Hematopoietic multipotent progenitor cell treated with erythropoietin and hydrocortisone succinate and interleukin-3 and kit ligand, for 4 days (in vitro differentiated cells): Measurements from ENCODE around the gene HNMT.

Experiments used
- DNase-seq: peaks from one replicate; pipeline ENCODE4 v3.0.0-alpha.2; 2015

The HNMT gene

GRCh38 chr2:138061961-138062360 lies 97.7 kb downstream of the HNMT start:
- no peak for DNase-seq

- DNase-seq = no peak
These were observed 98.9 kb downstream of the HNMT start for GRCh38 chr2:138063181-138063580.
